HepG2 (cell line): ENCODE results near the gene PCSK6. TPM values are rescaled to one million over a fixed set of nuclear protein-coding genes. Genes with fewer than 3 reads are reported as not detected.
A peak's percentile ranks its signal among the peaks of the same experiment; 100 is the strongest.

Source experiments
- CBFB ChIP-seq: sonication (generic); formaldehyde crosslinking; IDR thresholded peaks from 2 replicates; pipeline ENCODE4 v1.4.0; 2020; ENCODE audit warnings: missing genetic modification reagents
- ELF3 ChIP-seq: IDR thresholded peaks from 2 replicates; pipeline ENCODE4 v1.6.1; 2016; ENCODE audit warnings: missing genetic modification reagents, missing compliant biosample characterization
- FOSL1 ChIP-seq: sonication (generic); formaldehyde crosslinking; IDR thresholded peaks from 2 replicates; pipeline ENCODE4 v1.9.0; 2021; ENCODE audit warnings: missing genetic modification reagents, borderline replicate concordance
- FOXP1 ChIP-seq, 2 experiments: fragments of 450-650 bp in 1 of 2; IDR thresholded peaks; 2 replicates each; pipeline ENCODE4 v1.6.1; 2017 to 2018; ENCODE audit warnings: antibody characterized with exemption in 1 of 2
- HMG20B ChIP-seq: conservative IDR thresholded peaks from 2 replicates; pipeline ENCODE4 v1.6.1; 2016; ENCODE audit warnings: missing genetic modification reagents, missing compliant biosample characterization
- HNRNPLL ChIP-seq: fragments of 200-400 bp; formaldehyde crosslinking; IDR thresholded peaks from 2 replicates; pipeline ENCODE4 v1.6.1; 2017; ENCODE audit warnings: mild to moderate bottlenecking, low read depth, low read length; ENCODE audit not compliant: poor library complexity, severe bottlenecking
- IKZF4 ChIP-seq: sonication (generic); formaldehyde crosslinking; IDR thresholded peaks from 2 replicates; pipeline ENCODE4 v1.5.1; 2020; ENCODE audit warnings: borderline replicate concordance, mild to moderate bottlenecking, low read depth, missing genetic modification reagents; ENCODE audit errors: not compliant biosample characterization
- IRF9 ChIP-seq: sonication (generic); formaldehyde crosslinking; IDR thresholded peaks from 2 replicates; pipeline ENCODE4 v1.8.0; 2022; ENCODE audit warnings: missing genetic modification reagents, mild to moderate bottlenecking, borderline replicate concordance
- KAT8 ChIP-seq: IDR thresholded peaks from 2 replicates; pipeline ENCODE4 v1.6.1; 2016; ENCODE audit warnings: missing genetic modification reagents, missing compliant biosample characterization
- LCORL ChIP-seq, 2 experiments: fragments of 450-650 bp in 1 of 2; sonication (generic) in 1 of 2; formaldehyde crosslinking in 1 of 2; IDR thresholded peaks; 2 replicates each; pipeline versions ENCODE4 v1.5.0 to v1.6.1; 2017 to 2020; ENCODE audit warnings: antibody characterized with exemption in 1 of 2, missing genetic modification reagents in 1 of 2
- MTA3 ChIP-seq: sonication (generic); formaldehyde crosslinking; IDR thresholded peaks from 2 replicates; pipeline ENCODE4 v1.4.0; 2020; ENCODE audit warnings: missing genetic modification reagents
- MXD3 ChIP-seq: IDR thresholded peaks from 2 replicates; pipeline ENCODE4 v1.6.1; 2016; ENCODE audit warnings: mild to moderate bottlenecking, missing biosample characterization, missing genetic modification reagents
- NAIF1 ChIP-seq: sonication (generic); formaldehyde crosslinking; IDR thresholded peaks from 2 replicates; pipeline ENCODE4 v1.5.0; 2020; ENCODE audit warnings: mild to moderate bottlenecking, missing genetic modification reagents, borderline replicate concordance
- ONECUT2 ChIP-seq: sonication (generic); formaldehyde crosslinking; IDR thresholded peaks from 2 replicates; pipeline ENCODE4 v1.4.0; 2020; ENCODE audit warnings: missing genetic modification reagents
- RBFOX2 ChIP-seq: fragments of 200-400 bp; formaldehyde crosslinking; IDR thresholded peaks from 2 replicates; pipeline ENCODE4 v1.6.1; 2017; ENCODE audit warnings: low read depth, mild to moderate bottlenecking, low read length
- SKI ChIP-seq: fragments of 450-650 bp; IDR thresholded peaks from one replicate; pipeline ENCODE4 v1.6.1; 2018; ENCODE audit warnings: mild to moderate bottlenecking; ENCODE audit not compliant: partially characterized antibody
- SMC3 ChIP-seq: IDR thresholded peaks from 2 replicates; pipeline ENCODE4 v1.6.1; 2011; ENCODE audit warnings: low read length, improper control_type of control experiment
- SUZ12 ChIP-seq: fragments of 150-350 bp; IDR thresholded peaks from 2 replicates; pipeline ENCODE4 v1.6.1; 2014; ENCODE audit warnings: low read depth, low read length
- TARDBP ChIP-seq: sonication (generic); formaldehyde crosslinking; IDR thresholded peaks from 2 replicates; pipeline ENCODE4 v1.8.0; 2022; ENCODE audit warnings: mild to moderate bottlenecking, missing genetic modification reagents
- TCF7 ChIP-seq: sonication (generic); IDR thresholded peaks from 2 replicates; pipeline ENCODE4 v1.6.1; 2016; ENCODE audit warnings: antibody characterized with exemption, low read depth
- U2AF2 ChIP-seq: fragments of 200-400 bp; formaldehyde crosslinking; IDR thresholded peaks from 2 replicates; pipeline ENCODE4 v1.6.1; 2017; ENCODE audit warnings: low read depth, mild to moderate bottlenecking, low read length
- ZNF33B ChIP-seq: sonication (generic); formaldehyde crosslinking; IDR thresholded peaks from 2 replicates; pipeline ENCODE4 v1.5.1; 2020; ENCODE audit warnings: mild to moderate bottlenecking, missing genetic modification reagents
- ZNF354B ChIP-seq: sonication (generic); formaldehyde crosslinking; IDR thresholded peaks from 2 replicates; pipeline ENCODE4 v1.8.0; 2022; ENCODE audit warnings: mild to moderate bottlenecking, missing genetic modification reagents
- ZNF430 ChIP-seq: sonication (generic); formaldehyde crosslinking; IDR thresholded peaks from 2 replicates; pipeline ENCODE4 v1.9.0; 2021; ENCODE audit warnings: mild to moderate bottlenecking, missing genetic modification reagents
- ZNF558 ChIP-seq: sonication (generic); formaldehyde crosslinking; IDR thresholded peaks from 2 replicates; pipeline ENCODE4 v1.9.0; 2022; ENCODE audit warnings: mild to moderate bottlenecking, missing genetic modification reagents, borderline replicate concordance
- ZNF687 ChIP-seq: sonication (generic); formaldehyde crosslinking; IDR thresholded peaks from 2 replicates; pipeline ENCODE4 v1.5.1; 2020; ENCODE audit warnings: mild to moderate bottlenecking, missing genetic modification reagents, moderate library complexity
- ZNF781 ChIP-seq: sonication (generic); formaldehyde crosslinking; IDR thresholded peaks from 2 replicates; pipeline ENCODE4 v1.5.1; 2020; ENCODE audit warnings: borderline replicate concordance, mild to moderate bottlenecking, missing genetic modification reagents; ENCODE audit errors: not compliant biosample characterization
- polyA plus RNA-seq, 8 experiments: library from polyadenylated mRNA; depleted of rRNA in 3 of 8; stranded (reverse) in 7 of 8; unstranded in 1 of 8; fragments of >200 nt; fragmentation: Illumina TruSeq in 4 of 8; extraction: Trizol in 4 of 8; gene quantifications; 2 replicates each; pipeline versions ENCODE4 v1.2.1 to v1.2.3, GENCODE V29; 2011 to 2016; ENCODE audit warnings: low read depth in 4 of 8, missing spikeins in 1 of 8, mixed read lengths in 1 of 8; ENCODE audit not compliant: insufficient read depth in 1 of 8
- total RNA-seq, 5 experiments: library from RNA; depleted of rRNA; stranded (reverse); fragments of >200 nt; fragmentation: Illumina TruSeq; extraction: Trizol; gene quantifications; 2 replicates each; pipeline ENCODE4 v1.2.3, GENCODE V29; 2016; ENCODE audit warnings: low read depth in 1 of 5

Gene PCSK6
- total and polyA plus RNA-seq, 2 of the 13 experiments (the other 11 are each of a cell fraction or from before 2014, with no cell fraction given), result 56.5 to 155 TPM

- peak; percentile 57; the same call in 1 of the 2 replicates for TF ChIP-seq ZNF687 (CRISPR knock-in tag)
- TF ChIP-seq HNRNPLL, result peak; percentile 21
- TF ChIP-seq FOSL1, result no peak
- TF ChIP-seq HMG20B (CRISPR knock-in tag), result no peak
- TF ChIP-seq ZNF354B, result no peak
- TF ChIP-seq ZNF33B (CRISPR knock-in tag), result no peak
- TF ChIP-seq IRF9 (CRISPR knock-in tag), result peak; percentile 55; the same call in 1 of the 2 replicates
- TF ChIP-seq FOXP1 (IDR thresholded peaks at IDR 0.05), result no peak
- TF ChIP-seq FOXP1 (CRISPR knock-in tag; IDR thresholded peaks at IDR 0.05), result 0 out of 2 replicates have a peak, but pooled peaks have one; percentile 17
- TF ChIP-seq LCORL (IDR thresholded peaks at IDR 0.05), result no peak
- TF ChIP-seq LCORL (CRISPR knock-in tag; IDR thresholded peaks at IDR 0.05), result peak; percentile 62; the same call in 1 of the 2 replicates
- TF ChIP-seq CBFB (CRISPR knock-in tag), result no peak
- no peak for TF ChIP-seq SKI
- no peak for TF ChIP-seq U2AF2
- peak; percentile 97 for TF ChIP-seq ELF3
- peak; percentile 9; the same call in 1 of the 2 replicates for TF ChIP-seq SMC3
- TF ChIP-seq SUZ12, result no peak
- TF ChIP-seq MXD3, result no peak
- TF ChIP-seq ZNF558 (CRISPR knock-in tag), result no peak
- no peak for TF ChIP-seq TARDBP (CRISPR knock-in tag)
- no peak for TF ChIP-seq RBFOX2
- TF ChIP-seq NAIF1, result no peak
- TF ChIP-seq MTA3 (CRISPR knock-in tag), result no peak
- TF ChIP-seq ZNF430 (CRISPR knock-in tag), result no peak
- no peak for TF ChIP-seq ZNF781 (CRISPR knock-in tag)
- TF ChIP-seq ONECUT2, result no peak
- no peak for TF ChIP-seq IKZF4 (CRISPR knock-in tag)
- TF ChIP-seq KAT8 (CRISPR knock-in tag), result peak; percentile 61
- TF ChIP-seq TCF7, result no peak
Observed at GRCh38 chr15:101324524-101325177, 164.9 kb downstream of the PCSK6 start (continued).
